ENCODE data around the gene JAZF1. TPM values are rescaled to one million over a fixed set of nuclear protein-coding genes. Genes with fewer than 3 reads are reported as not detected.

JAZF1 gene
- polyA plus RNA-seq, 1 donor from 2014 or later: 13.7 TPM

DNA sequence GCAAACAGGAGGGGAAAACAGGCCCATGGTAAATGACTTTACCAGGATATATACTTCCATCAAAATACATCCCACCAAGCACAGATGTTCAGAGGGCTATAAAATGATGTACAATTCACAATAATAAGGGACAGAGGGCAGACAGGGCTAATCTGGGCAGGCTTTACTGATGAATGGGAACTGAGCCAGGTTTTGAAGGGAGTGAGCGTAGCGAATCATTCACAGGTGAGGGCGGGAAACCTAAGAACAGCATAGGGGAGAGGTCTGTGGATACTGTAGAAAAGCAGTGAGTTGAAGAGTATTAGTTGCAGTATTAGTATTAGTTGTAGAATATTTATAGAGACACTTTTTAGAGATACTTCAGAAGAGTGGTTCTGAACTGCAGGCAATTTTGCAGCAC, 180.8 kb downstream of the JAZF1 start:
- no peaks in the 10 kb centered on the region for H3K9me3 Mint-ChIP-seq
- H3K4me3 Mint-ChIP-seq: no peak overlapping the region
- H3K4me1 Mint-ChIP-seq: peaks cover 10 to 24% (median 23%) of the 10 kb centered on the region in 3 donors
- peaks cover 11% of the 10 kb centered on the region for H3K36me3 Mint-ChIP-seq
- H3K27ac Mint-ChIP-seq: no peak overlapping the region
- H3K27me3 Mint-ChIP-seq: no peaks in the 10 kb centered on the region

GRCh38 chr7:27998382-27998781, 182.2 kb downstream of the JAZF1 start:
- H3K27ac Mint-ChIP-seq: no peak overlapping the region
- no peaks in the 10 kb centered on the region for H3K9me3 Mint-ChIP-seq
- peaks cover 9% of the 10 kb centered on the region for H3K36me3 Mint-ChIP-seq
- peaks cover 15 to 27% (median 18%) of the 10 kb centered on the region in 3 donors for H3K4me1 Mint-ChIP-seq
- H3K27me3 Mint-ChIP-seq: no peaks in the 10 kb centered on the region
- no peak overlapping the region for H3K4me3 Mint-ChIP-seq

- no peaks in the 10 kb centered on the region for H3K9me3 Mint-ChIP-seq
- H3K4me3 Mint-ChIP-seq: peak overlapping the region in 2 of 4 donors; percentile 10 to 29
- peaks cover 17 to 30% (median 19%) of the 10 kb centered on the region in 3 donors for H3K4me1 Mint-ChIP-seq
- H3K36me3 Mint-ChIP-seq: peaks cover 9% of the 10 kb centered on the region
- no peaks in the 10 kb centered on the region for H3K27me3 Mint-ChIP-seq
- H3K27ac Mint-ChIP-seq: no peak overlapping the region
These were observed 183.3 kb downstream of the JAZF1 start for GRCh38 chr7:27997188-27997707.

- Mint-ChIP-seq H3K4me1 (peaks cover 13 to 30% (median 20%) of the 10 kb centered on the region in 3 donors), H3K27me3 (no peaks in the 10 kb centered on the region), H3K4me3 (no peak overlapping the region), H3K27ac (no peak overlapping the region), H3K9me3 (no peaks in the 10 kb centered on the region), H3K36me3 (peaks cover 10% of the 10 kb centered on the region)
These were observed 184.5 kb downstream of the JAZF1 start for GRCh38 chr7:27996141-27996540.

DNA sequence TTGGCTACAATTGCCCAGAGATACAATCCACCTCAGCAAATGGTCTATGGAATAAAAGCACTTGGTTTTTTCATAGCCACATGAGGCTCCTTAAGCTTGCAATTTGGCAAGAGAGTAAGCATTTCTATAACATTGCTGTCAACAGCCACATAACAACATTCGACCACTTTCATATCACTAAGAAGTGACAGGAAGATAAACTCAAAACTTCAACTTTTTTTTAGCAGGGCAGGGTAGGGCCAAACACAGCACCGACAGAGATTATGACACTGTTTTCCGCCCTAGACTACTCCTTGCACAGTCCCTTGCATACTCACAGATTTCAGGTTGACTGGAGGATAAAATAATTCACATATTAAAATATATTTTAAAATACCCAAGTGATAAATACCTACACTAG, 185.4 kb downstream of the JAZF1 start:
- H3K4me3 Mint-ChIP-seq: no peak overlapping the region
- no peak overlapping the region for H3K27ac Mint-ChIP-seq
- no peaks in the 10 kb centered on the region for H3K27me3 Mint-ChIP-seq
- no peaks in the 10 kb centered on the region for H3K9me3 Mint-ChIP-seq
- peaks cover 10% of the 10 kb centered on the region for H3K36me3 Mint-ChIP-seq
- H3K4me1 Mint-ChIP-seq: peaks cover 15 to 30% (median 21%) of the 10 kb centered on the region in 3 donors

GRCh38 chr7:27994639-27995038, 186.0 kb downstream of the JAZF1 start:
- Mint-ChIP-seq H3K4me1 (peaks cover 12 to 30% (median 15%) of the 10 kb centered on the region in 3 donors), H3K9me3 (no peaks in the 10 kb centered on the region), H3K4me3 (no peak overlapping the region), H3K27me3 (no peaks in the 10 kb centered on the region), H3K27ac (peak overlapping the region in 2 of 3 donors; percentile 47 to 78), H3K36me3 (peaks cover 7% of the 10 kb centered on the region)

GRCh38 chr7:27992755-27993493, 187.7 kb downstream of the JAZF1 start:
- Mint-ChIP-seq H3K27me3 (no peaks in the 10 kb centered on the region), H3K9me3 (no peaks in the 10 kb centered on the region), H3K4me1 (peaks cover 11 to 25% (median 13%) of the 10 kb centered on the region in 3 donors), H3K4me3 (no peak overlapping the region), H3K36me3 (peaks cover 7% of the 10 kb centered on the region), H3K27ac (peak overlapping the region in 1 of 3 donors; percentile 77)

GRCh38 chr7:27992097-27992496, 188.5 kb downstream of the JAZF1 start:
- Mint-ChIP-seq H3K27ac (no peak overlapping the region), H3K4me1 (peaks cover 9 to 25% (median 11%) of the 10 kb centered on the region in 3 donors)

DNA sequence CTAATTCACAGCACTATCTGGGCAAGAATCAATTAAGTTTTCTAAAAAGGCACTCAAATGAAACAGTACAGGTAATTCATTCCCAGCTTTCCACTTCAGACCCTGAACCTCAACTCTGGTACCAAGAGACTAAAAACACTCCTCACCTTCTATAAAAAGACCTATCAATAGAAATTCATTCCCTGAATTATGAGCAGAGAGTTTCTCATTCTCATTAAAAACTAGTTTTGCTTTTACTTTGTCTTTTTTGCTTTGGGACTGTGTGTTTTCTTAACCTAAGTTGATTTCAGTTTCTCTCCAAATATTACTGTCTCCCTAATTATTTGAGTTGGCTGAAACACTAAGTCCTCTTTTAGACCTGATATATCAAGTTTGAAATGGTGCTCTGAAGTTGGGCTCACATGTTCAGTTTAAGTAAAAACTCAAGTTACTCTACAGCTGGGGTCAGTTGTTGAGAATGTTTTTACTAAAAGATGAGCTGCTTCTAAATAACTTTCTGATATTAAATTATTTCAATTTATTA, 189.5 kb downstream of the JAZF1 start:
- peaks cover 7 to 19% (median 11%) of the 10 kb centered on the region in 3 donors for H3K4me1 Mint-ChIP-seq
- no peaks in the 10 kb centered on the region for H3K27me3 Mint-ChIP-seq
- H3K4me3 Mint-ChIP-seq: no peak overlapping the region
- no peak overlapping the region for H3K27ac Mint-ChIP-seq
- no peaks in the 10 kb centered on the region for H3K9me3 Mint-ChIP-seq
- peaks cover 4% of the 10 kb centered on the region for H3K36me3 Mint-ChIP-seq

More at GRCh38 chr7:27992097-27992496, 188.5 kb downstream of the JAZF1 start:
- no peak overlapping the region for H3K4me3 Mint-ChIP-seq
- no peaks in the 10 kb centered on the region for H3K27me3 Mint-ChIP-seq
- peaks cover 8% of the 10 kb centered on the region for H3K36me3 Mint-ChIP-seq
- H3K9me3 Mint-ChIP-seq: no peaks in the 10 kb centered on the region

DNA sequence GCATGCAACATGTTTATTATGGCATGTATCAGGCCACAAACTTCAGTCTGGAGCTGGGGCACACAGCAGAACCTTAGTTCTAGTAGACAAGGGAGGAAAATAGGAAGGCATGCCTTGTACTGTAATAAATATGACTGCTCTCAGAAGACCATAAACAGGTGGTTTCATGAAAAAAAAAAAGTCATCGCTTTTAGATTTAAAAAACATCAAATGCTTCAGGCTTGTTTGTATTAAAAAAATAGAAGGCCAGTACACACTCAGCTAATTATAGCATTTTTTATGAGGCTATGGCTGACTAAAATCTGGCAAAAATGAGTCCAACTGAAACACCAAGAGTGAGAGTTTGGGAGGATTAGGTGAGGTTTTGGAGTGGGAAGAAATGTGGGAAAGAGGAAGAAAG, 204.1 kb downstream of the JAZF1 start:
- Mint-ChIP-seq H3K9me3 (peaks cover 0 to 13% (median 2%) of the 10 kb centered on the region in 3 donors), H3K27ac (no peak overlapping the region), H3K27me3 (no peaks in the 10 kb centered on the region), H3K36me3 (peaks cover 19% of the 10 kb centered on the region), H3K4me1 (peaks cover 19 to 22% (median 19%) of the 10 kb centered on the region in 3 donors), H3K4me3 (no peak overlapping the region)

DNA sequence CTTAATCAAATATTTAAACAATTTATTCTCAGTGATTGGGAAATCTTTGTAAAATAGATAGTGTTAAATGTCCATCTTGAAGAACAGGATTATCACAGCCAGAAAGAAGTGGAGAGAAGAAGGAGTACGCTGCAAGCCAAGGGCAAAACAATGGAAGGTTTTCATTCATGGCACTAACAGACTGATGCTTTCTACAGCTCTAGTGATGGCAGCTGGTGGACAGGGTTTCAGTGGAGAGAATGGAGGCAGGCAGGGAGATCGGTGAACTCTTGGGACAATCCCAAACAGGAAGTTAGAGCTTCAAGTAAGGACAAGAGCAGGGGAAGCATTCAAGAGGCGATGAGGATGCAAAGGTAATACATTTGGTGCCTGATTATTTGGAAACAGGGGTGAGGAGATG, 207.0 kb downstream of the JAZF1 start:
- H3K27ac Mint-ChIP-seq: no peak overlapping the region
- H3K36me3 Mint-ChIP-seq: peaks cover 30% of the 10 kb centered on the region
- H3K4me3 Mint-ChIP-seq: no peak overlapping the region
- no peaks in the 10 kb centered on the region for H3K27me3 Mint-ChIP-seq
- peaks cover 26 to 39% (median 32%) of the 10 kb centered on the region in 3 donors for H3K4me1 Mint-ChIP-seq
- H3K9me3 Mint-ChIP-seq: peaks cover 0 to 13% (median 2%) of the 10 kb centered on the region in 3 donors

GRCh38 chr7:27972276-27972675, 208.3 kb downstream of the JAZF1 start:
- H3K36me3 Mint-ChIP-seq: peaks cover 20% of the 10 kb centered on the region
- H3K4me3 Mint-ChIP-seq: peak overlapping the region in 1 of 4 donors; percentile 23
- H3K4me1 Mint-ChIP-seq: peaks cover 25 to 44% (median 40%) of the 10 kb centered on the region in 3 donors
- H3K27ac Mint-ChIP-seq: peak overlapping the region in 1 of 3 donors; percentile 35
- peaks cover 0 to 8% (median 2%) of the 10 kb centered on the region in 3 donors for H3K9me3 Mint-ChIP-seq
- no peaks in the 10 kb centered on the region for H3K27me3 Mint-ChIP-seq

DNA sequence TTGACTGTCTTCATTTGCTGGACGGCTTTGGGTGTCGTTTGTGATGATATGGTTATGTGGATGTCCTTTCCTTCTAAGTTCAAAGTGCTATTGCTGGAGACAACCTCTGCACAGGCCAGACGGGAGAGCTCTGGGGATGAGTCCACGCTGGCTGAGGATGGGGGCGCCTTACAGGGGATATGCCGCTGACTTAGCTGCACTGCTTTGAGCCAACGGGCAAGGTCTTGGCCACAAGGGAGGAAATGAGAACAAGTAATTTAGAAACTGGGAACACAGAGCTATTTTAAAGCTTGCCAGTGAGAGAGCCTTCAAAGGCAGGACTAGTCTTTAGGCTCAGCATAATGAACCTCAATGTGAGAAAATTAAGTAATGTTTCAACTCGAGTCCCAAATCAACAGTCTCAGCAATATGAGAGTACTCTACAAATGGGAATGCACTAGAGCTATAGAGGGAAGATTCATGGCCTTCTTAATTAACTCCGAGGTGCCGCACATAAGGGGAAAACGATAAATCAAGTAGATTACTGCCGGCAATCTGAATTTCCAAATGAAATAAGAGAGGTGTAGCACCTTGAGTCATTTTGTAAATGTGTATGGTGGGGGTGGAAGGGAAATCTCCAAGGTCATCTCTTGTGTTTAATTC, 209.3 kb downstream of the JAZF1 start:
- H3K4me3 Mint-ChIP-seq: peak overlapping the region in 1 of 4 donors; percentile 43
- H3K9me3 Mint-ChIP-seq: peaks cover 0 to 2% (median 0%) of the 10 kb centered on the region in 3 donors
- H3K36me3 Mint-ChIP-seq: peaks cover 17% of the 10 kb centered on the region
- peaks cover 34 to 54% (median 47%) of the 10 kb centered on the region in 3 donors for H3K4me1 Mint-ChIP-seq
- peak overlapping the region in 1 of 3 donors; percentile 36 for H3K27ac Mint-ChIP-seq
- no peaks in the 10 kb centered on the region for H3K27me3 Mint-ChIP-seq

DNA sequence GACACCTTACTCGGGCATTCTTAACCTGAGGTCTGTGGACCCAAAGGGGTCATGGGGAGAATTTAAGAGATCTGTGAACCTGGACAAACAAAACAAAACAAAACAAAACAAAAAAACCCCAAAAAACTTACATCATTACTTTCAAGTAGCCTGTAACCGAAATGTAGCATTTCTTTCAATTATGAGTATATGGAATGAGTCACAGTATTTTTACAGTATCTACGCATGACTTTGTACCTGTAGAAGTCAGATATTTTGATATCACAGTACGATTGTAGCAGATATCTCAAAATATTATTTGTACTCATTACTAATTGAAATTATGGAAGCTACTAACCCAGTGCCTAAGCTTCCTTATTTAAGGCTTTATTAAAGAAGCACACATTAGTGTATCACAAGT, 210.2 kb downstream of the JAZF1 start:
- Mint-ChIP-seq H3K9me3 (peaks cover 0 to 2% (median 0%) of the 10 kb centered on the region in 3 donors), H3K36me3 (peaks cover 17% of the 10 kb centered on the region), H3K27ac (no peak overlapping the region), H3K4me1 (peaks cover 41 to 61% (median 54%) of the 10 kb centered on the region in 3 donors), H3K4me3 (no peak overlapping the region), H3K27me3 (no peaks in the 10 kb centered on the region)

GRCh38 chr7:27969346-27969745, 211.2 kb downstream of the JAZF1 start:
- Mint-ChIP-seq H3K27ac (no peak overlapping the region), H3K4me3 (no peak overlapping the region), H3K36me3 (peaks cover 17% of the 10 kb centered on the region), H3K9me3 (no peaks in the 10 kb centered on the region), H3K27me3 (no peaks in the 10 kb centered on the region), H3K4me1 (peaks cover 38 to 54% (median 54%) of the 10 kb centered on the region in 3 donors)
